Lower leg skin (tissue), 3 donors: ENCODE data around the gene CAMKK2.

Source experiments
- CTCF ChIP-seq, 3 donors: fragments of 450-650 bp; IDR thresholded peaks; one replicate each; pipeline ENCODE4 v1.5.1; 2016; ENCODE audit warnings: antibody characterized with exemption in 3 of 3, mild to moderate bottlenecking in 3 of 3, moderate library complexity in 2 of 3
- POLR2A ChIP-seq, 2 donors: fragments of 450-650 bp; IDR thresholded peaks; one replicate each; pipeline ENCODE4 v1.6.1; 2016 to 2017; ENCODE audit warnings: antibody characterized with exemption in 2 of 2, mild to moderate bottlenecking in 1 of 2, moderate library complexity in 1 of 2

GRCh38 chr12:121214855-121215745, 81.4 kb downstream of the CAMKK2 start:
- TF ChIP-seq CTCF (IDR thresholded peaks at IDR 0.05) (no peak), POLR2A (IDR thresholded peaks at IDR 0.05) (no peak)
